HG03521 (cell line): ENCODE data around the gene RABGGTA.
A peak's percentile ranks its signal among the peaks of the same experiment; 100 is the strongest.

ENCODE experiments used
- ATAC-seq: cut with Tn5 transposase; IDR thresholded peaks from one replicate; pipeline ENCODE4 v1.9.1; 2021; ENCODE audit warnings: mild to moderate bottlenecking, moderate library complexity; ENCODE audit not compliant: unreplicated experiment

The RABGGTA gene

GRCh38 chr14:24271134-24271833, at the start of gene RABGGTA:
RABGGTA (minus strand) TSS chr14:24271597; CDS start chr14:24271115, 482 bp downstream.
- peak; percentile 87 for ATAC-seq

- ATAC-seq, result no peak
These were observed 45.9 kb upstream of the RABGGTA start for GRCh38 chr14:24317141-24317928.

GRCh38 chr14:24316597-24316950, 45.2 kb upstream of the RABGGTA start:
- ATAC-seq, result no peak

- no peak for ATAC-seq
These were observed 44.6 kb upstream of the RABGGTA start for GRCh38 chr14:24315807-24316596.

- no peak for ATAC-seq
These were observed 43.9 kb upstream of the RABGGTA start for GRCh38 chr14:24315243-24315806.

- no peak for ATAC-seq
These were observed 43.2 kb upstream of the RABGGTA start for GRCh38 chr14:24314377-24315193.

- no peak for ATAC-seq
These were observed 42.5 kb upstream of the RABGGTA start for GRCh38 chr14:24313913-24314312.

GRCh38 chr14:24312736-24313507, 41.5 kb upstream of the RABGGTA start:
- no peak for ATAC-seq

- ATAC-seq, result no peak
These were observed 40.6 kb upstream of the RABGGTA start for GRCh38 chr14:24311837-24312615.

GRCh38 chr14:24310646-24311604, 39.5 kb upstream of the RABGGTA start, which contains the start of gene LTB4R:
LTB4R (plus strand) TSS chr14:24311502; CDS start chr14:24315652, 4,150 bp downstream.
- ATAC-seq, result peak; percentile 59

GRCh38 chr14:24310265-24310645, 38.9 kb upstream of the RABGGTA start:
- ATAC-seq, result no peak

- ATAC-seq, result no peak
These were observed 38.3 kb upstream of the RABGGTA start, which contains the start of gene LTB4R2 for GRCh38 chr14:24309538-24310264. LTB4R2 (plus strand) TSS chr14:24310140; CDS start chr14:24310665, 525 bp downstream.

- ATAC-seq, result no peak
These were observed 37.1 kb upstream of the RABGGTA start for GRCh38 chr14:24308342-24309124.

GRCh38 chr14:24307575-24308341, 36.4 kb upstream of the RABGGTA start, which contains the start of gene CIDEB:
CIDEB (minus strand) TSS chr14:24307977; CDS start chr14:24307858, 119 bp downstream.
- ATAC-seq, result no peak

- ATAC-seq, result no peak
These were observed 35.8 kb upstream of the RABGGTA start for GRCh38 chr14:24307156-24307574.
